ENCODE measurements around the gene MRPS18B. TPM values are rescaled to one million over a fixed set of nuclear protein-coding genes. Genes with fewer than 3 reads are reported as not detected.

The MRPS18B gene
- polyA plus RNA-seq, 1 of the 3 experiments (the other 2 are of a cell fraction) = 45.2 TPM

- POLR2A ChIA-PET = no interaction called here
- no peaks in the 10 kb centered on the region for H3K27me3 ChIP-seq (ENCODE audit: insufficient read depth)
- CTCF ChIA-PET = interaction anchor here (1.3 to 2.6 kb wide), 2 partner anchors 59 to 102 kb away, joined by 3 to 8 read pairs; no protein-coding TSS in a partner anchor
- H3K4me3 ChIP-seq (ENCODE audit: low read depth in 2 of 2, low read length in 1 of 2) = no peak overlapping the region
- H3F3A ChIP-seq (replicated peaks; ENCODE audit: insufficient read depth) = peaks cover 29% of the 10 kb centered on the region
- no peak overlapping the region; the same call in 1 of the 2 replicates for H3K9ac ChIP-seq
- H4K20me1 ChIP-seq (ENCODE audit: insufficient read depth) = no peaks in the 10 kb centered on the region
- H3K9me3 ChIP-seq = no peaks in the 10 kb centered on the region
- H3K36me3 ChIP-seq (replicated peaks in 1 of 2; ENCODE audit: control insufficient read depth in 1 of 2, insufficient read depth in 2 of 2, low read length in 1 of 2) = peaks cover 38 to 54% of the 10 kb centered on the region in 2 experiments
- no peak overlapping the region for H2AFZ ChIP-seq (ENCODE audit: low read depth)
- no peak overlapping the region for H3K4me2 ChIP-seq
- no peaks in the 10 kb centered on the region for H3K9me2 ChIP-seq
- no peak overlapping the region for H3K27ac ChIP-seq (ENCODE audit: low read depth in 2 of 2, low read length in 1 of 2)
- peaks cover 4 to 9% of the 10 kb centered on the region in 2 experiments for H3K4me1 ChIP-seq (ENCODE audit: control insufficient read depth in 1 of 2, insufficient read depth in 2 of 2, low read depth in 1 of 2, low read length in 1 of 2)
- WGBS (ENCODE audit: low lambda C conversion rate) = 98% methylated on average over 11 of the region's 11 CpGs
- DNase-seq = no peak
- peaks cover 56% of the 10 kb centered on the region for H3K79me2 ChIP-seq (ENCODE audit: insufficient read depth)
- no peak for TF ChIP-seq JUND (IDR thresholded peaks at IDR 0.05)
- no peak for TF ChIP-seq ELF1 (IDR thresholded peaks at IDR 0.05)
- no peak for TF ChIP-seq YY1 (IDR thresholded peaks at IDR 0.05; ENCODE audit: low read depth)
- no peak for TF ChIP-seq TEAD4 (IDR thresholded peaks at IDR 0.05; ENCODE audit: borderline replicate concordance, insufficient read depth)
- no peak for TF ChIP-seq CTCF (IDR thresholded peaks at IDR 0.05)
- no peak for TF ChIP-seq SMC3 (IDR thresholded peaks at IDR 0.05; ENCODE audit: low read depth, low read length)
- TF ChIP-seq FOXJ3 (CRISPR knock-in tag; IDR thresholded peaks at IDR 0.05) = no peak
- no peak for TF ChIP-seq EZH2phosphoT487 (IDR thresholded peaks at IDR 0.05; ENCODE audit: borderline replicate concordance, low read depth)
- no peak for TF ChIP-seq IRF3 (IDR thresholded peaks at IDR 0.05; ENCODE audit: low read depth, low read length)
- TF ChIP-seq SIN3A (IDR thresholded peaks at IDR 0.05; ENCODE audit: borderline replicate concordance, low read depth, low read length) = no peak
- TF ChIP-seq MEF2A (IDR thresholded peaks at IDR 0.05; ENCODE audit: borderline replicate concordance, low read depth) = no peak
- no peak for TF ChIP-seq ZBTB33 (IDR thresholded peaks at IDR 0.05; ENCODE audit: borderline replicate concordance, low read depth)
These were observed 1.9 kb downstream of the MRPS18B start for GRCh38 chr6:30619561-30619960.

- Histone ChIP-seq H3K4me3 (ENCODE audit: low read depth in 2 of 2, low read length in 1 of 2) (no peak overlapping the region), H3K79me2 (ENCODE audit: insufficient read depth) (peaks cover 35% of the 10 kb centered on the region), H3K27ac (ENCODE audit: low read depth in 2 of 2, low read length in 1 of 2) (no peak overlapping the region), H3K36me3 (replicated peaks in 1 of 2; ENCODE audit: control insufficient read depth in 1 of 2, insufficient read depth in 2 of 2, low read length in 1 of 2) (peaks cover 28 to 65% of the 10 kb centered on the region in 2 experiments), H3K9me2 (no peaks in the 10 kb centered on the region), H3K27me3 (ENCODE audit: insufficient read depth) (no peaks in the 10 kb centered on the region), H3K4me2 (no peak overlapping the region), H3K9ac (no peak overlapping the region), H4K20me1 (ENCODE audit: insufficient read depth) (no peaks in the 10 kb centered on the region), H2AFZ (ENCODE audit: low read depth) (no peak overlapping the region), H3K4me1 (ENCODE audit: control insufficient read depth in 1 of 2, insufficient read depth in 2 of 2, low read depth in 1 of 2, low read length in 1 of 2) (peaks cover 9 to 12% of the 10 kb centered on the region in 2 experiments; a peak in 2 of 4 replicates), H3K9me3 (no peaks in the 10 kb centered on the region), H3F3A (replicated peaks; ENCODE audit: insufficient read depth) (peaks cover 18% of the 10 kb centered on the region)
- WGBS (ENCODE audit: low lambda C conversion rate) = 94% methylated on average over 8 of the region's 8 CpGs
- no peak for DNase-seq
- TF ChIP-seq FOXM1 (IDR thresholded peaks at IDR 0.05; ENCODE audit: low read depth) = no peak
- ChIA-PET POLR2A (interaction anchor here (1.5 kb wide), 2 partner anchors 8 to 10 kb away, joined by 12 to 14 read pairs; partner anchors contain the start of genes MRPS18B and PPP1R10), CTCF (interaction anchor here (1.0 to 1.7 kb wide), 5 partner anchors 15 to 454 kb away, joined by 3 to 5 read pairs (median 3); no protein-coding TSS in a partner anchor)
These were observed 7.9 kb downstream of the MRPS18B start for GRCh38 chr6:30625511-30625910.

All from SK-N-SH (cell line).